GM21737 (cell line): ENCODE results near the gene HMCN2.

Experiments used
- ATAC-seq: cut with Tn5 transposase; IDR thresholded peaks from one replicate; pipeline ENCODE4 v1.9.1; 2021; ENCODE audit warnings: mild to moderate bottlenecking, moderate library complexity; ENCODE audit not compliant: unreplicated experiment

The HMCN2 gene

GRCh38 chr9:130265431-130266235 lies at the start of gene HMCN2:
Gene HMCN2, plus strand, starts transcription at chr9:130265760. Its CDS starts 119 bp downstream, at chr9:130265879.
- no peak for ATAC-seq

- ATAC-seq, result no peak
Observed at GRCh38 chr9:130217838-130218237, 47.7 kb upstream of the HMCN2 start.

- ATAC-seq, result no peak
Observed at GRCh38 chr9:130219661-130220096, 45.9 kb upstream of the HMCN2 start.

- no peak for ATAC-seq
Observed at GRCh38 chr9:130220352-130220751, 45.2 kb upstream of the HMCN2 start.

- no peak for ATAC-seq
Observed at GRCh38 chr9:130222833-130223232, 42.7 kb upstream of the HMCN2 start.

GRCh38 chr9:130225071-130225470 lies 40.5 kb upstream of the HMCN2 start:
- no peak for ATAC-seq

- no peak for ATAC-seq
Observed at GRCh38 chr9:130225586-130225985, 40.0 kb upstream of the HMCN2 start.

GRCh38 chr9:130226112-130226511 lies 39.4 kb upstream of the HMCN2 start:
- no peak for ATAC-seq

GRCh38 chr9:130227833-130228232 lies 37.7 kb upstream of the HMCN2 start:
- ATAC-seq, result no peak

- ATAC-seq, result no peak
Observed at GRCh38 chr9:130229759-130230158, 35.8 kb upstream of the HMCN2 start.

GRCh38 chr9:130230631-130231030 lies 34.9 kb upstream of the HMCN2 start:
- no peak for ATAC-seq

GRCh38 chr9:130232899-130233586 lies 32.5 kb upstream of the HMCN2 start:
- ATAC-seq, result no peak

- no peak for ATAC-seq
Observed at GRCh38 chr9:130233587-130233945, 32.0 kb upstream of the HMCN2 start.

- no peak for ATAC-seq
Observed at GRCh38 chr9:130234340-130235260, 31.0 kb upstream of the HMCN2 start.

GRCh38 chr9:130235558-130236435 lies 29.8 kb upstream of the HMCN2 start:
- ATAC-seq, result no peak

- no peak for ATAC-seq
Observed at GRCh38 chr9:130236436-130236985, 29.0 kb upstream of the HMCN2 start.

GRCh38 chr9:130237076-130237475 lies 28.5 kb upstream of the HMCN2 start:
- no peak for ATAC-seq

GRCh38 chr9:130237763-130238524 lies 27.6 kb upstream of the HMCN2 start:
- no peak for ATAC-seq

GRCh38 chr9:130239363-130239695 lies 26.2 kb upstream of the HMCN2 start:
- ATAC-seq, result peak; percentile 7
